ENCODE data around the gene KLRC1.

DNA sequence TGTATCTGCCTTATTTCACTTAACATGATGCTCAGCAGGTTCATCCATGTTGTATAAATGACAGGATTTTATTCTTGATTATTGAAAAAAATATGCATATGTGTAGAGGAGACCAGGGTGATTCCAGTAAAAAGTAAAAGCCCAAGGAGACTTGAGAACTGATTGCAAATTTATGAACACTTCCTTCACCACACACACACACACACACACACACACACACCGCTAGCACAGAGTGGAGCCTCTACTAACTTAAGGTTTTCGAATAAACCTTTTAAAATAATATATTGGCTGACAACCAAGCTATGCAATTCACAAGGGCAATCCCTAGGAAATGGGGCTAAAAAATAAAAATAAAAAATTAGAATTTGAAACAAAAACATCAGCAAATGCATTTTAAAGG lies 55.0 kb downstream of the KLRC1 start:
- no peak for TF ChIP-seq CSDC2 (CRISPR knock-in tag; IDR thresholded peaks at IDR 0.05)
- TF ChIP-seq, protein P1, sequence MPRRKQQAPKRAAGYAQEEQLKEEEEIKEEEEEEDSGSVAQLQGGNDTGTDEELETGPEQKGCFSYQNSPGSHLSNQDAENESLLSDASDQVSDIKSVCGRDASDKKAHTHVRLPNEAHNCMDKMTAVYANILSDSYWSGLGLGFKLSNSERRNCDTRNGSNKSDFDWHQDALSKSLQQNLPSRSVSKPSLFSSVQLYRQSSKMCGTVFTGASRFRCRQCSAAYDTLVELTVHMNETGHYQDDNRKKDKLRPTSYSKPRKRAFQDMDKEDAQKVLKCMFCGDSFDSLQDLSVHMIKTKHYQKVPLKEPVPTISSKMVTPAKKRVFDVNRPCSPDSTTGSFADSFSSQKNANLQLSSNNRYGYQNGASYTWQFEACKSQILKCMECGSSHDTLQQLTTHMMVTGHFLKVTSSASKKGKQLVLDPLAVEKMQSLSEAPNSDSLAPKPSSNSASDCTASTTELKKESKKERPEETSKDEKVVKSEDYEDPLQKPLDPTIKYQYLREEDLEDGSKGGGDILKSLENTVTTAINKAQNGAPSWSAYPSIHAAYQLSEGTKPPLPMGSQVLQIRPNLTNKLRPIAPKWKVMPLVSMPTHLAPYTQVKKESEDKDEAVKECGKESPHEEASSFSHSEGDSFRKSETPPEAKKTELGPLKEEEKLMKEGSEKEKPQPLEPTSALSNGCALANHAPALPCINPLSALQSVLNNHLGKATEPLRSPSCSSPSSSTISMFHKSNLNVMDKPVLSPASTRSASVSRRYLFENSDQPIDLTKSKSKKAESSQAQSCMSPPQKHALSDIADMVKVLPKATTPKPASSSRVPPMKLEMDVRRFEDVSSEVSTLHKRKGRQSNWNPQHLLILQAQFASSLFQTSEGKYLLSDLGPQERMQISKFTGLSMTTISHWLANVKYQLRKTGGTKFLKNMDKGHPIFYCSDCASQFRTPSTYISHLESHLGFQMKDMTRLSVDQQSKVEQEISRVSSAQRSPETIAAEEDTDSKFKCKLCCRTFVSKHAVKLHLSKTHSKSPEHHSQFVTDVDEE (CRISPR knock-in tag; IDR thresholded peaks at IDR 0.05), result no peak
- TF ChIP-seq, protein P2, sequence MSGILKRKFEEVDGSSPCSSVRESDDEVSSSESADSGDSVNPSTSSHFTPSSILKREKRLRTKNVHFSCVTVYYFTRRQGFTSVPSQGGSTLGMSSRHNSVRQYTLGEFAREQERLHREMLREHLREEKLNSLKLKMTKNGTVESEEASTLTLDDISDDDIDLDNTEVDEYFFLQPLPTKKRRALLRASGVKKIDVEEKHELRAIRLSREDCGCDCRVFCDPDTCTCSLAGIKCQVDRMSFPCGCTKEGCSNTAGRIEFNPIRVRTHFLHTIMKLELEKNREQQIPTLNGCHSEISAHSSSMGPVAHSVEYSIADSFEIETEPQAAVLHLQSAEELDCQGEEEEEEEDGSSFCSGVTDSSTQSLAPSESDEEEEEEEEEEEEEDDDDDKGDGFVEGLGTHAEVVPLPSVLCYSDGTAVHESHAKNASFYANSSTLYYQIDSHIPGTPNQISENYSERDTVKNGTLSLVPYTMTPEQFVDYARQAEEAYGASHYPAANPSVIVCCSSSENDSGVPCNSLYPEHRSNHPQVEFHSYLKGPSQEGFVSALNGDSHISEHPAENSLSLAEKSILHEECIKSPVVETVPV (CRISPR knock-in tag; IDR thresholded peaks at IDR 0.05), result no peak
- TF ChIP-seq, protein P3, sequence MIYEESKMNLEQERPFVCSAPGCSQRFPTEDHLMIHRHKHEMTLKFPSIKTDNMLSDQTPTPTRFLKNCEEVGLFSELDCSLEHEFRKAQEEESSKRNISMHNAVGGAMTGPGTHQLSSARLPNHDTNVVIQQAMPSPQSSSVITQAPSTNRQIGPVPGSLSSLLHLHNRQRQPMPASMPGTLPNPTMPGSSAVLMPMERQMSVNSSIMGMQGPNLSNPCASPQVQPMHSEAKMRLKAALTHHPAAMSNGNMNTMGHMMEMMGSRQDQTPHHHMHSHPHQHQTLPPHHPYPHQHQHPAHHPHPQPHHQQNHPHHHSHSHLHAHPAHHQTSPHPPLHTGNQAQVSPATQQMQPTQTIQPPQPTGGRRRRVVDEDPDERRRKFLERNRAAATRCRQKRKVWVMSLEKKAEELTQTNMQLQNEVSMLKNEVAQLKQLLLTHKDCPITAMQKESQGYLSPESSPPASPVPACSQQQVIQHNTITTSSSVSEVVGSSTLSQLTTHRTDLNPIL (CRISPR knock-in tag; IDR thresholded peaks at IDR 0.05; ENCODE audit: low read depth), result no peak
